Lower leg skin (tissue), 3 donors: ENCODE measurements around the gene MTHFD1L.

Experiments used
- CTCF ChIP-seq, 3 donors: fragments of 450-650 bp; IDR thresholded peaks; one replicate each; pipeline ENCODE4 v1.5.1; 2016; ENCODE audit warnings: antibody characterized with exemption in 3 of 3, mild to moderate bottlenecking in 3 of 3, moderate library complexity in 2 of 3
- POLR2A ChIP-seq, 2 donors: fragments of 450-650 bp; IDR thresholded peaks; one replicate each; pipeline ENCODE4 v1.6.1; 2016 to 2017; ENCODE audit warnings: antibody characterized with exemption in 2 of 2, mild to moderate bottlenecking in 1 of 2, moderate library complexity in 1 of 2

DNA sequence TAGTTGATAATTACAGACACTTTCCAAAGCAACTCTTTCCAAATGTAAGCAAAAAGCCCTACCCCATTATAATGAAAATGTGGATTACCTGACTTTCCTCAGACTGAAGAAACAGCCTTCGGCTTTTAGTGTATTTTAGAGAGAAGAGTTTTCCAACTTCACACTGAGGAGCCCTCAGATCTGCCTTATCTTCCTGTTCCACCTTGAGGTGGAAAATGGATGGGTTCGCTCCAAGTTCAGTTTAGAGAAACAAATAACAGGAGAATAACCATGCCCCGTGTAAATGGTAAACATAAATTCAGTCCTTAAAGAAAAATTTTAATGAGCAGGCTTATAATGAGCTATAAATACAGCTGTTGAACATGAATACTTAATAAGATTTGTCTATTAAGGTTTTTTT, 21.1 kb upstream of the MTHFD1L start:
- no peak for TF ChIP-seq POLR2A (IDR thresholded peaks at IDR 0.05)
- no peak for TF ChIP-seq CTCF (IDR thresholded peaks at IDR 0.05)
